Skeletal muscle satellite cell (primary cell): ENCODE measurements around the gene FOXN3.
A peak's percentile ranks its signal among the peaks of the same experiment; 100 is the strongest.

Experiments
- H3K27me3 ChIP-seq: 2 replicates; pipeline ENCODE4 v1.7.0; 2013; ENCODE audit warnings: low read length; ENCODE audit not compliant: control insufficient read depth, insufficient read depth
- H3K36me3 ChIP-seq: 2 replicates; pipeline ENCODE4 v1.7.0; 2013; ENCODE audit warnings: mild to moderate bottlenecking, control low read depth, low read length; ENCODE audit not compliant: insufficient read depth
- H3K4me1 ChIP-seq: 2 replicates; pipeline ENCODE4 v1.7.0; 2013; ENCODE audit warnings: low read length; ENCODE audit not compliant: control insufficient read depth, insufficient read depth
- H3K4me2 ChIP-seq: 2 replicates; pipeline ENCODE4 v1.7.0; 2013; ENCODE audit warnings: mild to moderate bottlenecking, low read length
- H3K4me3 ChIP-seq: 2 replicates; pipeline ENCODE4 v1.7.0; 2013; ENCODE audit warnings: low read length
- H3K9ac ChIP-seq: 2 replicates; pipeline ENCODE4 v1.7.0; 2013; ENCODE audit warnings: mild to moderate bottlenecking, low read depth, low read length, moderate library complexity
- H3K9me3 ChIP-seq: replicated peaks from 2 replicates; pipeline ENCODE4 v1.7.0; 2013; ENCODE audit warnings: mild to moderate bottlenecking, control low read depth, low read length

Gene FOXN3

DNA sequence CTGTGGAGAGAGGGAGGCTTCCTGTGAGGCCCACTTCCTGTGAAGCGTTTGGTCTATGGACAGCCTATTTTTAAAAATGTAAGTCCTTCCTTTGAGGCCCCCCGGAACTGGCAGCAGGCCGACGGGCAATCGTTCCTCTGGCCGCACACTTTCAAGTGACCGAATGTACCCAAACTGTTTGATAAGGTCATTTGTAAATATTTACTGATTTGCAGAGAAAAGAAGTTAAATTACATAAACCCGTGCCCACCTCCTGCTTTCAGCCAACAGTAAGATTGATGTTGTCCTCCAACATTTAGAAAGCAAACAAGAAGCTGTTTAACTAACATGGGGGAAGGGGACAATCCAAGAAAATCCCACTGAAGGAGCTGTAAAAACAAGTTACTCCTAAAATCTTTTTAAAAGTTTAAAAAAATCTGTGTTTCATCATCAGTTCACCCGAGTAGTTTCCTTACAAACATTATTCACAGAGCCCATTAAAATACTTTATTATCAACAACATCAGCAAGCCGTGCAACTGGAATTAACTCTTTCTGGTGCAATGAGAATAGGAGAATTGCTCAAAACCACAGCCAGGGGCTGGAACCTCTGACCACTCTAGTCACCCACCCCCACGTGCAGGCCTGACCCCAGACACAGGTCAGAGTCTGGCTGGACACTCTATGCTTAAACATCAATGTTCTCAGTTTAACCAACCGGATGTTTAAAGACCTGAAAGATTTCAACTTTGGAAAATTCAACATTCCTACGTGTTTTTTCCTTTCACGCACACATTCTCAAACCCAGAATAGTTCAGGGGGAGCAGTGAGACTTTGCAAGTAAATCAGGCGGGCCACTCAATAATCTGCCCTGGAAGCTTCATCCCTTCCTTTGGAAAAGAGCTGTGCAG is 65.3 kb downstream of the FOXN3 start:
- Histone ChIP-seq H3K4me2 (peak overlapping the region; percentile 69), H3K9me3 (no peaks in the 10 kb centered on the region), H3K4me1 (peaks cover 37% of the 10 kb centered on the region), H3K9ac (peak overlapping the region; percentile 80), H3K27me3 (no peaks in the 10 kb centered on the region), H3K4me3 (peak overlapping the region; percentile 17), H3K36me3 (peaks cover 18% of the 10 kb centered on the region)

DNA sequence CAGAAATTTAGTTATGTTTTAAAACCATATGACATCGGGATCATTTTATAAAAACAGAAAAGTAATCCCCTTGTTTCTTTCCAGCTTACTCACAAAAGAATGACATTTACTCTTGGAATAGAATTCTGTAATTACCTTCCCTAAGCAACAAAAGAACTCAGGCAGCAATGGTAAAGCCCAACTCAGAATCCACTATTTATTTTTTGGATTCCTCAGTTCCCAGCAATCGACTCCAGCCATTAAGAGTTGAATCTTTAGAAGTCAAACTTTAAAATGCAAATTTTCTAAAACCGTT is 65.9 kb downstream of the FOXN3 start:
- H3K4me1 ChIP-seq, result peaks cover 37% of the 10 kb centered on the region
- peak overlapping the region; percentile 80 for H3K9ac ChIP-seq
- peak overlapping the region; percentile 69 for H3K4me2 ChIP-seq
- no peaks in the 10 kb centered on the region for H3K27me3 ChIP-seq
- peaks cover 18% of the 10 kb centered on the region for H3K36me3 ChIP-seq
- no peak overlapping the region for H3K4me3 ChIP-seq
- H3K9me3 ChIP-seq, result no peaks in the 10 kb centered on the region

DNA sequence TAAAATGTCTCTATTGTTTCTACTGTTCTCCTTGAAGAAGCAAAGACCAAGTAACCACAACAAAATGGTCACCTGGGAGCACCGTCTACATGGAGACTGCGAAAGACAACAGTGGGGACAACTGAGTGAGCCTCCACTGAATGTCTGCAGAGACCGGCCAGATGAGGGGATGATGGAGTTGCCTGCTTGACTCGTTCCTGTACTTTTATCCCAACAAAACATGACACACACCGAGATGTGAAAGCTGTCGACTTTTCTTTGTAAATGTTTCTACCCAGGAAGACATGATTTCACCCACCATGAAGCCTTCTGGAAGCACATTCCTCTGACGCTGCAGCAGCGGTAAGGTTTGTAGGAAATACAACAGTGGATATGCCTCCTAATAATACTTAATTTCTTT is 66.9 kb downstream of the FOXN3 start:
- Histone ChIP-seq H3K4me2 (no peak overlapping the region), H3K9ac (no peak overlapping the region), H3K36me3 (peaks cover 18% of the 10 kb centered on the region), H3K4me3 (no peak overlapping the region), H3K27me3 (no peaks in the 10 kb centered on the region), H3K9me3 (no peaks in the 10 kb centered on the region), H3K4me1 (peaks cover 37% of the 10 kb centered on the region)

DNA sequence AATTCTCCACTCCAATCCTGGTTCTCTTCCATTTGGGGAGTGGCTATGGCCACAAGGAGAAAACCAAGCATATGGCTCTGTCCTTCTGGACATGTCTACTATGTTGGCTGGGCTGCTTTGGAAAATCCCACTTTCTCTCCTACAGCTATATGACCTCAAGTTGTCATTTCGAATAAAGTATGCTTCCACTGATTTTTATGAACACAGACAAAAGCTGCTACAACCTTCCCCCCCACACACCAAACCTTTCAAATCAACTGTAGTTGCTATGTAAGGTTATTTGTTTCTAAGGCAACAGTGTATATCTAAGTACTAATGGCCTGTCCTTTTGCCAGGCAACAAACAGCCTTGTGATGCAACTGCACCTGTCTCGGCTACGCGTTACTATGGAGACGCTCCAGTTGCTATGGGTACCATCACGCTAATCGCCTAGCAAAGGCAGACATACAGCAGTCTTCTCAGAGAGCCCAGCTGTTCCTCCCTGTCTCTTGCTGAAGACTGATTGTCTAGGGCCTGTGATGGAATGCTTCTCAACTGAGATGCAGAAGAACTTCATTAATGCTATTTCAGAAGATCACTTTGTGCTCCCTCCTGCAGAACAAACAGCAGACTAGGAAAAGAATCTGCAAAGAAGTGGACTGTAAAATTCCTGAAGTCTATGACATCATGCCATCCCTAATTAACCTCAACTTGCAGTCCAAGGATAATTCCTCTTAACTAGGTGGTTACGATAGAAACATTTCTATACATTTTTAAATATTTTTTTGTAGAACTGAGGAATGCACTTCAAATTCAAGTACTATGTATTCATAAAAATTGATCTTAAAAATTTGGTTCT is 67.6 kb downstream of the FOXN3 start:
- H3K4me2 ChIP-seq, result peak overlapping the region; percentile 9
- H3K36me3 ChIP-seq, result peaks cover 18% of the 10 kb centered on the region
- H3K27me3 ChIP-seq, result no peaks in the 10 kb centered on the region
- H3K4me1 ChIP-seq, result peaks cover 37% of the 10 kb centered on the region
- H3K4me3 ChIP-seq, result no peak overlapping the region
- no peak overlapping the region for H3K9ac ChIP-seq
- no peaks in the 10 kb centered on the region for H3K9me3 ChIP-seq

DNA sequence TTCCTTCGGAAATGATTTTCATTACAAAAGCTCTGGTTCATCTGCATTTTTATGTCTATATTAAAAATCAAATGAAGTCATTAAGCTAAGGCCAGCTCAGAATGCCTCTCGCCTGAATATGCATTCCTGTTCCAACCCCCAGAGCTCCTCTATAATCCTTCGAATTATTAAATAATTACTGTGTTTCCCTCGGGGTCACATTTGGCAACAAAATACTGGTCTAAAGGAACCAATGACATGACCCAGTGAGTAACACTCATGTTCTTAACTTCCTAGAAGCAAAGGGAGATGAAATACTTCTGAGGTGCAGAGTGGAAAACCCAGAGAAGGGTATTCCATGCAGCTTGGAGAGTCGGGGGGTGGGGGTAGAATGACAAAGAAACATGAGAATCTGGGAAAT is 68.3 kb downstream of the FOXN3 start:
- Histone ChIP-seq H3K4me1 (peaks cover 37% of the 10 kb centered on the region), H3K27me3 (no peaks in the 10 kb centered on the region), H3K4me2 (peak overlapping the region; percentile 9), H3K36me3 (peaks cover 18% of the 10 kb centered on the region), H3K4me3 (no peak overlapping the region), H3K9ac (no peak overlapping the region), H3K9me3 (no peaks in the 10 kb centered on the region)

DNA sequence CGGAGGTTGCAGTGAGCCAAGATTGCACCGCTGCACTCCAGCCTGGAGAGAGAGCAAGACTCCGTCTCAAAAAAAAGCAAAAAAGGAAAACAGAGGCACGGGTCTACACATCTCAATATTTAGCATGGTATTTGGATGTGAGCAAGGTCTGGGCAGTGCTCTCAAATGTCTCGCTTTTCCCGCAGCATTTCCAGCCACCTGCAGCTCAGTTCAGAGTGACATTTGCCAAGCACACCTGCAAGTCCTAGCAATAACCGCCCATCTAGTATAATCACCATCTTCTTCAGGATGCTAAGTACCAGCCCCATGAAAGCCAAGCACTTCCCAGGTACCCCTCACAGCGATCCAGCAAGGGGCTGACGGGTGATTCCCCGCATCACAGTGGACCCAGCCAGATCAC is 69.1 kb downstream of the FOXN3 start:
- no peak overlapping the region for H3K4me2 ChIP-seq
- peaks cover 37% of the 10 kb centered on the region for H3K4me1 ChIP-seq
- H3K4me3 ChIP-seq, result no peak overlapping the region
- H3K9ac ChIP-seq, result no peak overlapping the region
- H3K27me3 ChIP-seq, result no peaks in the 10 kb centered on the region
- H3K9me3 ChIP-seq, result no peaks in the 10 kb centered on the region
- H3K36me3 ChIP-seq, result peaks cover 18% of the 10 kb centered on the region

DNA sequence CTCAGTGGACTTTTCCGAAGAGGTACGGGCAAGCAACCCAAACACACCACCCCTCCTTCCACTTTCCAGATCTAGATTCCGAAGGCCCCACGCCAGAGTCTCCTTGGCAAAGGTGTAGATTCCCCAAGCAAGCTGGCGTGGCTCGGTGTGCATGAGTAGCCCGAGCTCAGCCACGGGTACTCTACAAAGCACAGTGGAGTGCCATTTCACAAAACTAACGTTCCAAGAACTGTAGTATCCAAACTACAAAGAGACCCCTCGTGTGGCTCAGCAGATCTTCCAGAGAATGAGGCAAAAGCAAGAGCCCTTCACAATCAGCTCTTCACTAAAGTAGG is 72.1 kb downstream of the FOXN3 start:
- Histone ChIP-seq H3K4me1 (peaks cover 22% of the 10 kb centered on the region), H3K4me3 (no peak overlapping the region), H3K9ac (no peak overlapping the region)

DNA sequence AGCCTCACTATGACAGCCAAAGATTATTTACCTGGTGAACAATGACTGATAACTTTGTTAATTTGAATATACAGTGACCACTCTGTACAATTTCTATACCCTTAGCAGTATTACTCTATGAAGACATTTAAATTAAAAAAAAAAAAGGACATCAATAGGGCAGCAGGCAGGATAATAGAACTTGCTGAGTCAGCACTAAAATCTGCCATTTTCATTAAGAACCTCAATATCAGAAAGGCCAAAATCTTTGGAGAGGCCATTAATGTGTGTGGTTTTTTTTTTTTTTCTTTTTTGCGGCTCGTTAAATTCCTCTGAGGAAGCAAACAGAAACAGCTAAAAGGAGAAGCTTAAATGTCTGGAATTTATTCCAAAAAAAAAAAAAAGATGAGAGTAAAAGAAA is 73.7 kb downstream of the FOXN3 start:
- peaks cover 5% of the 10 kb centered on the region for H3K36me3 ChIP-seq
- H3K9me3 ChIP-seq, result no peaks in the 10 kb centered on the region
- H3K4me2 ChIP-seq, result no peak overlapping the region
- no peak overlapping the region for H3K4me3 ChIP-seq
- H3K27me3 ChIP-seq, result no peaks in the 10 kb centered on the region
- peaks cover 14% of the 10 kb centered on the region for H3K4me1 ChIP-seq
- H3K9ac ChIP-seq, result no peak overlapping the region

More for the DNA sequence above, 72.1 kb downstream of the FOXN3 start:
- Histone ChIP-seq H3K4me2 (no peak overlapping the region), H3K27me3 (no peaks in the 10 kb centered on the region), H3K9me3 (no peaks in the 10 kb centered on the region), H3K36me3 (peaks cover 13% of the 10 kb centered on the region)

DNA sequence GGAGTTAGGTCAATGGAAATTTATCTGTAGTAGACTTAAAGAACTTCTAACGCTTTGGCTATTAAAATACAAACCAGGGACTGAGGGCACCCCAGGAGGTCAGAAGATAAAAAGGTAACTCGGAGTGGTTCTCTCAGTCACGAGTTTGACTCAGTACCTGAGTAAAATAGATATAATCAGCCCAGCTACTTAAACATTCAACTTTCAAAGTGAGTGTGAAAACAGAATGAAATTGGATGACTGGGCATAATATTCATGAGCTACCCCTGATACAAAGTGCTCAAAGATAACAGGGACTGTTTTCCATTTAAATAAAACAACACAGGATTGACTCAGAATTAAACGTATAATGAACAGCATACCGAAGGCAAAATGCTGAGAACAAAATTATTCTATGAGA is 75.0 kb downstream of the FOXN3 start:
- no peak overlapping the region for H3K9ac ChIP-seq
- H3K4me2 ChIP-seq, result no peak overlapping the region
- H3K36me3 ChIP-seq, result no peaks in the 10 kb centered on the region
- H3K4me1 ChIP-seq, result peaks cover 20% of the 10 kb centered on the region
- no peaks in the 10 kb centered on the region for H3K27me3 ChIP-seq
- H3K9me3 ChIP-seq, result no peaks in the 10 kb centered on the region
- H3K4me3 ChIP-seq, result no peak overlapping the region

DNA sequence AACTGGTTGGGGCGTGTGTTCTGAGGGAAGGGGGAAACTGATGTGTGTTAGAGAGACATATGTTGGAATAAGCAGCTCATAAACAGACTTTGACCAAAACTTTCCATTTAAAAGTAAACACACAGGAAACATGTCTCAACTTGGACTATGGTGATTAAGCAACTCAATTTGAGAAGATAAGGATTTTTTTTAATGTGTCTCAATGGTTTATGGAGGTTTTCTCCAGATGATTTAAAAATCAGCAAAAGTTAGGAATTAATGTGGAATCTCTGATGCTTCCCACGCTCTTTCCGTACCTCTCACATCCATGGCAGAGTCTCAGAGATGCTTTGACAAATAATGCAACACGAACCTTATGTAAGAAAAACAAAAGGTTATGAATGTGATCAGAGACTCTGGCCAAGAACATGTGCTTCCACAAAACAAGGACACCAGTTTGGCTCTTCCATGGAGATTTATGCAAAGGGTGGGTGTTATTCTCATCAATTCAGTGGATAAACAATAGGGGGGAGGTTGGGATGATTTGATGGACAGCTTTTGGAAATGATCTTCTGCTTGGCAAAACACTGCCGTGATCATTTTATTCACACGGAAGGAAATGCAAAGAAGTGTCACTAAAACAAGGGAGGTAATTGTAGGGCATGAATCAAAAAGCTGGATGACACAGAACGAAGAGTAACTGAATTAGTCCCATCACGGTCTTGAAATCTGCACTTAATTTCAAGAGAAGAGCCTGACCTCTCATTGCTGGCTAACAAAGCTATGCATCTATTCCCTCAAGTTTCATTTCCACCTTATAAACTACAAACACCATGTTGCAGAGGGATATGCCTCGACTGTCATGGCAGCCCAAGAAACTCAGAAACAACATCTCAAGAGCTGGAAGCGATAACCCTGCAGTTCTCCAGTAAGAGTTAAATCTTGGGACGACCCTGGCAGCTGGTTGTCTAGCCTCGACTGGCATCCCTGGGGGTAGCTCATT is 76.5 kb downstream of the FOXN3 start:
- Histone ChIP-seq H3K9me3 (no peaks in the 10 kb centered on the region), H3K4me2 (no peak overlapping the region), H3K27me3 (no peaks in the 10 kb centered on the region), H3K4me3 (no peak overlapping the region), H3K4me1 (peaks cover 20% of the 10 kb centered on the region), H3K36me3 (no peaks in the 10 kb centered on the region), H3K9ac (no peak overlapping the region)

DNA sequence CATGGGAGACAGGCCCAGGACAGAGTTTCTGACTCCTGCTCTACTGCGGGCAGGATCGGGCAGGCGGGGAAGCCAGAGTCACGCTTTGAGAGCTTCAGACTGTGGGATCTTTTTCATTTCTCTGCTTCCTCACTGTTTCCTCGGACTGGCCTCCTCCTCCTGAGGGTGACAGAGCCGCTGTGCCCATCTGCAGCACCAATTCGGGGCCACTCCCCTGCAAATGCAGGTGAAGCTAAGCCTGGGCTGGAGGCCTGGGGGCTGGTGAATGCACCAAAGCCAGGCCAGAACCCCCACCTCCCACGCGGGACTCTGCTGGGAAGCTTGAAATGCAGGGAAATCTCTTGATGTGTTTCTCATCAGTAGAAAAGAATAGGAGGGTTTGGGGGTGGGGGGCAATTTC is 77.5 kb downstream of the FOXN3 start:
- Histone ChIP-seq H3K4me3 (no peak overlapping the region), H3K36me3 (no peaks in the 10 kb centered on the region), H3K9me3 (no peaks in the 10 kb centered on the region), H3K9ac (no peak overlapping the region), H3K27me3 (no peaks in the 10 kb centered on the region), H3K4me1 (peaks cover 20% of the 10 kb centered on the region), H3K4me2 (no peak overlapping the region)
